Smooth muscle cell (in vitro differentiated cells): ENCODE data around the gene FGF22. TPM values are rescaled to one million over a fixed set of nuclear protein-coding genes. Genes with fewer than 3 reads are reported as not detected.

Experiments
- DNase-seq: peaks from one replicate; lab custom pipeline; 2025; ENCODE audit not compliant: unreplicated experiment; lab: John Stamatoyannopoulos, UW
- H2AFZ ChIP-seq: fragments of 200-600 bp; sonication (generic); 2 replicates; pipeline ENCODE4 v1.6.0; 2016; ENCODE audit warnings: antibody characterized with exemption, low read depth, mild to moderate bottlenecking
- H3F3A ChIP-seq: fragments of 200-600 bp; sonication (generic); 2 replicates; pipeline ENCODE4 v1.6.0; 2017; ENCODE audit warnings: antibody characterized with exemption, low read depth
- H3K27ac ChIP-seq: fragments of 200-600 bp; sonication (generic); 2 replicates; pipeline ENCODE4 v1.5.1; 2016; ENCODE audit warnings: low read depth, mild to moderate bottlenecking
- H3K27me3 ChIP-seq: fragments of 200-600 bp; sonication (generic); 2 replicates; pipeline ENCODE4 v1.6.1; 2016; ENCODE audit warnings: low read depth, mild to moderate bottlenecking
- H3K36me3 ChIP-seq: fragments of 200-600 bp; sonication (generic); 2 replicates; pipeline ENCODE4 v1.5.1; 2016; ENCODE audit warnings: low read depth
- H3K4me1 ChIP-seq: fragments of 200-600 bp; sonication (generic); 2 replicates; pipeline ENCODE4 v1.5.1; 2016; ENCODE audit warnings: low read depth
- H3K4me2 ChIP-seq: fragments of 200-600 bp; sonication (generic); 2 replicates; pipeline ENCODE4 v1.6.0; 2016; ENCODE audit warnings: mild to moderate bottlenecking
- H3K4me3 ChIP-seq: fragments of 200-600 bp; sonication (generic); 2 replicates; pipeline ENCODE4 v1.5.1; 2016; ENCODE audit warnings: mild to moderate bottlenecking
- H3K79me2 ChIP-seq: fragments of 200-600 bp; sonication (generic); 2 replicates; pipeline ENCODE4 v1.6.0; 2016; ENCODE audit warnings: low read depth, mild to moderate bottlenecking
- H3K9ac ChIP-seq: fragments of 200-600 bp; sonication (generic); 2 replicates; pipeline ENCODE4 v1.6.0; 2016; ENCODE audit warnings: low read depth
- H3K9me3 ChIP-seq: fragments of 200-600 bp; sonication (generic); replicated peaks from 2 replicates; pipeline ENCODE4 v1.5.1; 2016; ENCODE audit warnings: low read depth
- H4K20me1 ChIP-seq: fragments of 200-600 bp; sonication (generic); 2 replicates; pipeline ENCODE4 v1.6.0; 2016; ENCODE audit warnings: low read depth
- CTCF ChIP-seq: fragments of 200-600 bp; sonication (generic); IDR thresholded peaks from 2 replicates; pipeline ENCODE4 v1.5.1; 2017; ENCODE audit warnings: borderline replicate concordance, mild to moderate bottlenecking, antibody characterized with exemption; ENCODE audit not compliant: insufficient read depth, poor library complexity, severe bottlenecking
- WGBS: methylation state at CpG from one replicate; pipeline ENCODE4 v1.1.7; 2016; ENCODE audit warnings: low lambda C conversion rate; 5-methylcytosine and 5-hydroxymethylcytosine counted together
- polyA plus RNA-seq: library from polyadenylated mRNA; unstranded; fragments of >200 nt; fragmentation: Nextera tagmentation; extraction: Ambion mirVana; gene quantifications from 2 replicates; pipeline ENCODE4 v1.2.1, GENCODE V29; 2016
- total RNA-seq: library from RNA; depleted of rRNA; stranded (reverse); fragments of >200 nt; gene quantifications from 2 replicates; pipeline ENCODE4 v1.2.3, GENCODE V29; 2014

FGF22 gene
- total RNA-seq (not detected in 2 replicates), polyA plus RNA-seq (0.18 TPM in 2 replicates)

GRCh38 chr19:639253-640160 is at the start of gene FGF22:
TSS of gene FGF22 (plus strand) at chr19:639879. CDS start at chr19:639926, 47 bp downstream.
- WGBS: 10% methylated on average over 77 of the region's 109 CpGs
- no peak within 1 kb of the TSS for H3K27ac ChIP-seq
- H3K4me3 ChIP-seq: peak within 1 kb of the TSS; percentile 48
- H3K4me1 ChIP-seq: no peaks in the 10 kb centered on the region
- H3K36me3 ChIP-seq: no peaks in the 10 kb centered on the region
- TF ChIP-seq CTCF: no peak
- no peaks in the 10 kb centered on the region for H4K20me1 ChIP-seq
- DNase-seq: peak; percentile 89
- H3K9ac ChIP-seq: peak within 1 kb of the TSS; percentile 18
- H3K9me3 ChIP-seq: no peaks in the 10 kb centered on the region
- no peaks in the 10 kb centered on the region for H3K27me3 ChIP-seq
- H3K79me2 ChIP-seq: no peaks in the 10 kb centered on the region
- no peaks in the 10 kb centered on the region for H3F3A ChIP-seq
- H2AFZ ChIP-seq: no peak within 1 kb of the TSS
- H3K4me2 ChIP-seq: peak within 1 kb of the TSS; percentile 86

GRCh38 chr19:590396-590745 is 49.3 kb upstream of the FGF22 start:
- no peak for TF ChIP-seq CTCF
- DNase-seq: no peak
- H3K27me3 ChIP-seq: peaks cover 31% of the 10 kb centered on the region
- H3K79me2 ChIP-seq: no peaks in the 10 kb centered on the region
- no peaks in the 10 kb centered on the region for H3K9me3 ChIP-seq
- H3K4me2 ChIP-seq: peak overlapping the region; percentile 80
- no peaks in the 10 kb centered on the region for H3K36me3 ChIP-seq
- no peaks in the 10 kb centered on the region for H3F3A ChIP-seq
- WGBS: 8% methylated on average over 47 of the region's 50 CpGs
- H3K4me1 ChIP-seq: peaks cover 3% of the 10 kb centered on the region
- H3K9ac ChIP-seq: no peak overlapping the region
- no peak overlapping the region for H3K27ac ChIP-seq
- H2AFZ ChIP-seq: no peak overlapping the region
- peaks cover 22% of the 10 kb centered on the region for H4K20me1 ChIP-seq
- peak overlapping the region; percentile 29 for H3K4me3 ChIP-seq

- Histone ChIP-seq H3K9ac (no peak overlapping the region), H3K79me2 (no peaks in the 10 kb centered on the region), H4K20me1 (peaks cover 22% of the 10 kb centered on the region), H3K27me3 (peaks cover 31% of the 10 kb centered on the region), H3K4me1 (peaks cover 4% of the 10 kb centered on the region), H3K36me3 (no peaks in the 10 kb centered on the region), H2AFZ (no peak overlapping the region), H3K4me2 (peak overlapping the region; percentile 80), H3K4me3 (no peak overlapping the region), H3F3A (no peaks in the 10 kb centered on the region), H3K27ac (no peak overlapping the region), H3K9me3 (no peaks in the 10 kb centered on the region)
- no peak for DNase-seq
- no peak for TF ChIP-seq CTCF
- 21% methylated on average over 17 of the region's 41 CpGs for WGBS
These were observed 49.0 kb upstream of the FGF22 start for GRCh38 chr19:590750-591098.
